Fibroblast of lung (primary cell): ENCODE results near the gene ZFAND2A.

Experiments
- EZH2 ChIP-seq: IDR thresholded peaks from 2 replicates; pipeline ENCODE4 v1.5.1; 2012; ENCODE audit warnings: low read length, control low read depth, mild to moderate bottlenecking; ENCODE audit errors: missing control alignments
- TF ChIP-seq, protein P1 (sequence below), 2 donors: IDR thresholded peaks in 1 of 2; conservative IDR thresholded peaks in 1 of 2; 1 replicate in 1 of 2; 2 replicates in 1 of 2; pipeline ENCODE4 v1.5.1; 2011 to 2012; ENCODE audit warnings: low read length in 2 of 2, control low read depth in 1 of 2, inconsistent platforms in 1 of 2, low read depth in 1 of 2, mild to moderate bottlenecking in 1 of 2

DNA sequence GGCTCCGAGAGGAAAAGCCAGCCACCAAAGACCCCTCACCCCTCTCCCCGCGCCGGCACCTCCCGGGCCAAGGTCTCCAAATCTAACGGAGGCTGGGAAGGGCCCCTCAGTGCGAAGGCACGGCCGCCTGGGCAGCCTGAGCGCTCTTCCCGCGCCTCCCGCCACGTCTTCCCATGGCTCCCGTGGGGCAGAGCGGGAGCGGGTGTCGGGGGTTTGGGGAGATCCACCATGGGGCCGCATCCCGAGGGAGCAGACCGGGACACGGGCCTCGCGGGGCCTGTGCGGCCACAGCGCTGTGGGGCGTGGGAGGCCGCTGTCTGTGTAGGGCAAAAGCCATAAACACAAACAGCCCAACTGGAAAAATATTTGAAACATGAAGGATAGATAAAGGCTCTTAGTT, 49.6 kb downstream of the ZFAND2A start:
- TF ChIP-seq, protein P1, sequence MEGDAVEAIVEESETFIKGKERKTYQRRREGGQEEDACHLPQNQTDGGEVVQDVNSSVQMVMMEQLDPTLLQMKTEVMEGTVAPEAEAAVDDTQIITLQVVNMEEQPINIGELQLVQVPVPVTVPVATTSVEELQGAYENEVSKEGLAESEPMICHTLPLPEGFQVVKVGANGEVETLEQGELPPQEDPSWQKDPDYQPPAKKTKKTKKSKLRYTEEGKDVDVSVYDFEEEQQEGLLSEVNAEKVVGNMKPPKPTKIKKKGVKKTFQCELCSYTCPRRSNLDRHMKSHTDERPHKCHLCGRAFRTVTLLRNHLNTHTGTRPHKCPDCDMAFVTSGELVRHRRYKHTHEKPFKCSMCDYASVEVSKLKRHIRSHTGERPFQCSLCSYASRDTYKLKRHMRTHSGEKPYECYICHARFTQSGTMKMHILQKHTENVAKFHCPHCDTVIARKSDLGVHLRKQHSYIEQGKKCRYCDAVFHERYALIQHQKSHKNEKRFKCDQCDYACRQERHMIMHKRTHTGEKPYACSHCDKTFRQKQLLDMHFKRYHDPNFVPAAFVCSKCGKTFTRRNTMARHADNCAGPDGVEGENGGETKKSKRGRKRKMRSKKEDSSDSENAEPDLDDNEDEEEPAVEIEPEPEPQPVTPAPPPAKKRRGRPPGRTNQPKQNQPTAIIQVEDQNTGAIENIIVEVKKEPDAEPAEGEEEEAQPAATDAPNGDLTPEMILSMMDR (conservative IDR thresholded peaks at IDR 0.05 in 1 of 2, IDR thresholded peaks at IDR 0.05 in 1 of 2; ENCODE audit: low read depth in 1 of 2, low read length in 2 of 2): no peak
- TF ChIP-seq EZH2: no peak
